HEK293 (cell line): Measurements from ENCODE around the gene MAN2B2.

ENCODE experiments used
- TCF7L2 ChIP-seq: IDR thresholded peaks from 2 replicates; pipeline ENCODE4 v1.6.1; 2011; ENCODE audit warnings: low read depth, mild to moderate bottlenecking, inconsistent platforms, low read length, moderate library complexity, borderline replicate concordance
- TF ChIP-seq, protein P1 (sequence below): fragments of 450-650 bp; formaldehyde crosslinking; IDR thresholded peaks from 2 replicates; pipeline ENCODE4 v1.5.1; 2016; ENCODE audit warnings: missing biosample characterization, missing genetic modification characterization
- TF ChIP-seq, protein P2 (sequence below): fragments of 450-650 bp; formaldehyde crosslinking; IDR thresholded peaks from 2 replicates; pipeline ENCODE4 v1.5.1; 2017; ENCODE audit warnings: missing biosample characterization, missing genetic modification characterization

DNA sequence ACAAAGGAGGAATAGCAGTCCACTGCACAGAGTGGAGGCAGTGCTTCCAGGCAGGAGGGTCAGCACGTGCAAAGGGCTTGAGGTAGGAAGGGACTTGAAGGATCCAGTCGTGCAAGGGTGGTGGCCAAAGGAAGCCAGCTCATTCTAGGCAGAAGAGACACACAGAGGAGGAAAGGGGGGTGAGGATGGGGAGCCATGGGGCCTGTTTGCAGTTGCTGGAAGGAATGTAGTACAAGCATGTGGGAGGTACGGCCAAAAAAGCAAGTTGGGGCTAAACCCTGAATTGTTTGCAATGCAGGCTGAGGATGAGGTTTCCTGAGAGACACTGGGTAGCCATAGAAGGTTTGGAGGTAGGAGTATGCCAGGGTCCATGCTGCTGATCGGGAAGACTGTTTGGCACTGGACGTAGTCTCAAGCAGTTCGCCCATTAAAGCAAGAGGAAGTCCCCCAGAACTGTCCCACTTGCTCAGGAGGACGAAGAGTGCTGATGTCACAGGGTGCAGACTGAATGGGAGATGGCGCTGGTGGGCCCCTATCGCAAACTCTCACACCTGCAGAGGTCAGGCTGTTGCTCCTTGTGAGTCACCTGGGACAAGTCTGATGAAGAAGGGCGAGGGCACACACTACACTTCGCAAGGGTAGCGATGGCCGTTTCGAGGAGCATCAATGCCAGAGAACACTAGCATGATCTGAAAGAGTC is 9.1 kb upstream of the MAN2B2 start:
- TF ChIP-seq, protein P1, sequence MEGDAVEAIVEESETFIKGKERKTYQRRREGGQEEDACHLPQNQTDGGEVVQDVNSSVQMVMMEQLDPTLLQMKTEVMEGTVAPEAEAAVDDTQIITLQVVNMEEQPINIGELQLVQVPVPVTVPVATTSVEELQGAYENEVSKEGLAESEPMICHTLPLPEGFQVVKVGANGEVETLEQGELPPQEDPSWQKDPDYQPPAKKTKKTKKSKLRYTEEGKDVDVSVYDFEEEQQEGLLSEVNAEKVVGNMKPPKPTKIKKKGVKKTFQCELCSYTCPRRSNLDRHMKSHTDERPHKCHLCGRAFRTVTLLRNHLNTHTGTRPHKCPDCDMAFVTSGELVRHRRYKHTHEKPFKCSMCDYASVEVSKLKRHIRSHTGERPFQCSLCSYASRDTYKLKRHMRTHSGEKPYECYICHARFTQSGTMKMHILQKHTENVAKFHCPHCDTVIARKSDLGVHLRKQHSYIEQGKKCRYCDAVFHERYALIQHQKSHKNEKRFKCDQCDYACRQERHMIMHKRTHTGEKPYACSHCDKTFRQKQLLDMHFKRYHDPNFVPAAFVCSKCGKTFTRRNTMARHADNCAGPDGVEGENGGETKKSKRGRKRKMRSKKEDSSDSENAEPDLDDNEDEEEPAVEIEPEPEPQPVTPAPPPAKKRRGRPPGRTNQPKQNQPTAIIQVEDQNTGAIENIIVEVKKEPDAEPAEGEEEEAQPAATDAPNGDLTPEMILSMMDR, result no peak
- TF ChIP-seq, protein P2, sequence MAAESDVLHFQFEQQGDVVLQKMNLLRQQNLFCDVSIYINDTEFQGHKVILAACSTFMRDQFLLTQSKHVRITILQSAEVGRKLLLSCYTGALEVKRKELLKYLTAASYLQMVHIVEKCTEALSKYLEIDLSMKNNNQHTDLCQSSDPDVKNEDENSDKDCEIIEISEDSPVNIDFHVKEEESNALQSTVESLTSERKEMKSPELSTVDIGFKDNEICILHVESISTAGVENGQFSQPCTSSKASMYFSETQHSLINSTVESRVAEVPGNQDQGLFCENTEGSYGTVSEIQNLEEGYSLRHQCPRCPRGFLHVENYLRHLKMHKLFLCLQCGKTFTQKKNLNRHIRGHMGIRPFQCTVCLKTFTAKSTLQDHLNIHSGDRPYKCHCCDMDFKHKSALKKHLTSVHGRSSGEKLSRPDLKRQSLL (tag by site-specific recombination), result no peak
- no peak for TF ChIP-seq TCF7L2
